GM19193 (cell line): ENCODE results near the gene RASAL3.

ENCODE experiments used
- POLR2A ChIP-seq: IDR thresholded peaks from 4 replicates; pipeline ENCODE4 v1.6.1; 2011; ENCODE audit not compliant: insufficient read depth, insufficient read length; ENCODE audit errors: extremely low read depth

RASAL3 gene

GRCh38 chr19:15402411-15403150 is 61.8 kb downstream of the RASAL3 start:
- no peak for TF ChIP-seq POLR2A
